ENCODE data around the gene SLC25A1.

The SLC25A1 gene

GRCh38 chr22:19134176-19134831, 44.2 kb downstream of the SLC25A1 start:
- no peak for FAIRE-seq

GRCh38 chr22:19133561-19133960, 45.0 kb downstream of the SLC25A1 start:
- no peak for FAIRE-seq

- FAIRE-seq, result no peak
These were observed 45.7 kb downstream of the SLC25A1 start for GRCh38 chr22:19132693-19133400.

GRCh38 chr22:19132153-19132552, 46.4 kb downstream of the SLC25A1 start:
- no peak for FAIRE-seq

GRCh38 chr22:19131685-19132015, 46.9 kb downstream of the SLC25A1 start:
- no peak for FAIRE-seq

- no peak for FAIRE-seq
These were observed 47.4 kb downstream of the SLC25A1 start, which contains the start of gene TSSK2 for GRCh38 chr22:19130959-19131684. Gene TSSK2 (plus strand): TSS chr22:19131308. CDS start chr22:19131400, 92 bp downstream.

GRCh38 chr22:19129871-19130270, 48.7 kb downstream of the SLC25A1 start:
- FAIRE-seq, result no peak

- FAIRE-seq, result no peak
These were observed 49.4 kb downstream of the SLC25A1 start for GRCh38 chr22:19128946-19129727.

GRCh38 chr22:19128009-19128401, 50.5 kb downstream of the SLC25A1 start:
- no peak for FAIRE-seq

- no peak for FAIRE-seq
These were observed 51.1 kb downstream of the SLC25A1 start for GRCh38 chr22:19127329-19128008.

GRCh38 chr22:19126309-19127273, 51.9 kb downstream of the SLC25A1 start:
- FAIRE-seq, result no peak

All from G401.6 (cell line).